Central memory CD8-positive, alpha-beta T cell (primary cell): ENCODE data around the gene CELF4.

ENCODE experiments used
- ATAC-seq: fragments of 150-1000 bp; cut with Tn5 transposase; replicated peaks from 2 replicates; pipeline ENCODE4 v1.10.0; 2022; ENCODE audit warnings: mild to moderate bottlenecking, moderate FRiP score, moderate number of reproducible peaks; ENCODE audit not compliant: poor library complexity, severe bottlenecking; ENCODE audit errors: extremely low read depth
- DNase-seq, 2 donors: peaks; one replicate each; pipeline ENCODE4 v3.0.0; 2021; ENCODE audit warnings: low spot score in 2 of 2
- H3K27ac Mint-ChIP-seq: one replicate; pipeline ENCODE4 v1.8.0; 2022; ENCODE audit warnings: low read depth, mild to moderate bottlenecking, moderate library complexity, mixed read lengths
- H3K27me3 Mint-ChIP-seq: one replicate; pipeline ENCODE4 v1.8.0; 2022; ENCODE audit warnings: mixed read lengths
- H3K36me3 Mint-ChIP-seq: one replicate; pipeline ENCODE4 v1.8.0; 2022; ENCODE audit warnings: mild to moderate bottlenecking, moderate library complexity, mixed read lengths; ENCODE audit not compliant: insufficient read depth
- H3K4me1 Mint-ChIP-seq: one replicate; pipeline ENCODE4 v1.8.0; 2022; ENCODE audit warnings: mixed read lengths
- H3K4me3 Mint-ChIP-seq: one replicate; pipeline ENCODE4 v1.8.0; 2022; ENCODE audit warnings: mild to moderate bottlenecking, moderate library complexity, mixed read lengths
- H3K9me3 Mint-ChIP-seq: one replicate; pipeline ENCODE4 v1.8.0; 2022; ENCODE audit warnings: mixed read lengths

Gene CELF4

GRCh38 chr18:37539236-37539635 lies 26.4 kb downstream of the CELF4 start:
- H3K27ac Mint-ChIP-seq, result no peak overlapping the region
- H3K4me1 Mint-ChIP-seq, result peaks cover 7% of the 10 kb centered on the region
- H3K4me3 Mint-ChIP-seq, result no peak overlapping the region
- H3K27me3 Mint-ChIP-seq, result peaks cover 62% of the 10 kb centered on the region
- no peak for ATAC-seq
- no peak for DNase-seq
- no peaks in the 10 kb centered on the region for H3K9me3 Mint-ChIP-seq
- H3K36me3 Mint-ChIP-seq, result no peaks in the 10 kb centered on the region

- H3K27me3 Mint-ChIP-seq, result peaks cover 65% of the 10 kb centered on the region
- H3K9me3 Mint-ChIP-seq, result no peaks in the 10 kb centered on the region
Measured at GRCh38 chr18:37538526-37539205, 26.9 kb downstream of the CELF4 start.

GRCh38 chr18:37537868-37538525 lies 27.6 kb downstream of the CELF4 start:
- no peaks in the 10 kb centered on the region for H3K9me3 Mint-ChIP-seq
- peaks cover 68% of the 10 kb centered on the region for H3K27me3 Mint-ChIP-seq
- H3K27ac Mint-ChIP-seq, result no peak overlapping the region
- no peaks in the 10 kb centered on the region for H3K36me3 Mint-ChIP-seq
- no peak overlapping the region for H3K4me3 Mint-ChIP-seq
- H3K4me1 Mint-ChIP-seq, result peaks cover 7% of the 10 kb centered on the region
- DNase-seq (no peak), ATAC-seq (no peak)

More at GRCh38 chr18:37538526-37539205, 26.9 kb downstream of the CELF4 start:
- no peak for ATAC-seq
- Mint-ChIP-seq H3K27ac (no peak overlapping the region), H3K4me1 (peaks cover 7% of the 10 kb centered on the region), H3K4me3 (no peak overlapping the region), H3K36me3 (no peaks in the 10 kb centered on the region)
- DNase-seq, result no peak

- no peak for ATAC-seq
- peaks cover 58% of the 10 kb centered on the region for H3K27me3 Mint-ChIP-seq
Measured at GRCh38 chr18:37536656-37537055, 28.9 kb downstream of the CELF4 start.

GRCh38 chr18:37535968-37536367 lies 29.6 kb downstream of the CELF4 start:
- Mint-ChIP-seq H3K27ac (no peak overlapping the region), H3K4me3 (no peak overlapping the region), H3K9me3 (no peaks in the 10 kb centered on the region), H3K36me3 (no peaks in the 10 kb centered on the region), H3K27me3 (peaks cover 51% of the 10 kb centered on the region), H3K4me1 (peaks cover 7% of the 10 kb centered on the region)
- DNase-seq (no peak), ATAC-seq (no peak)

More at GRCh38 chr18:37536656-37537055, 28.9 kb downstream of the CELF4 start:
- no peak overlapping the region for H3K27ac Mint-ChIP-seq
- H3K4me1 Mint-ChIP-seq, result peaks cover 7% of the 10 kb centered on the region
- DNase-seq, result no peak
- no peaks in the 10 kb centered on the region for H3K36me3 Mint-ChIP-seq
- no peak overlapping the region for H3K4me3 Mint-ChIP-seq
- H3K9me3 Mint-ChIP-seq, result no peaks in the 10 kb centered on the region

GRCh38 chr18:37534627-37535026 lies 31.0 kb downstream of the CELF4 start:
- no peak overlapping the region for H3K27ac Mint-ChIP-seq
- no peaks in the 10 kb centered on the region for H3K9me3 Mint-ChIP-seq
- no peaks in the 10 kb centered on the region for H3K36me3 Mint-ChIP-seq
- peaks cover 38% of the 10 kb centered on the region for H3K27me3 Mint-ChIP-seq
- ATAC-seq, result no peak
- H3K4me1 Mint-ChIP-seq, result peaks cover 7% of the 10 kb centered on the region
- no peak for DNase-seq
- no peak overlapping the region for H3K4me3 Mint-ChIP-seq

- DNase-seq, result no peak
- no peaks in the 10 kb centered on the region for H3K36me3 Mint-ChIP-seq
- peaks cover 37% of the 10 kb centered on the region for H3K27me3 Mint-ChIP-seq
- peaks cover 7% of the 10 kb centered on the region for H3K4me1 Mint-ChIP-seq
- no peak overlapping the region for H3K27ac Mint-ChIP-seq
- no peaks in the 10 kb centered on the region for H3K9me3 Mint-ChIP-seq
- no peak overlapping the region for H3K4me3 Mint-ChIP-seq
- no peak for ATAC-seq
Measured at GRCh38 chr18:37533647-37534584, 31.7 kb downstream of the CELF4 start.

- no peak overlapping the region for H3K4me3 Mint-ChIP-seq
- no peaks in the 10 kb centered on the region for H3K36me3 Mint-ChIP-seq
- peaks cover 36% of the 10 kb centered on the region for H3K27me3 Mint-ChIP-seq
- no peaks in the 10 kb centered on the region for H3K9me3 Mint-ChIP-seq
- ATAC-seq, result no peak
- DNase-seq, result no peak
- H3K27ac Mint-ChIP-seq, result no peak overlapping the region
- peaks cover under 1% of the 10 kb centered on the region for H3K4me1 Mint-ChIP-seq
Measured at GRCh38 chr18:37532917-37533316, 32.7 kb downstream of the CELF4 start.

GRCh38 chr18:37529863-37530262 lies 35.7 kb downstream of the CELF4 start:
- no peak for ATAC-seq
- Mint-ChIP-seq H3K27ac (no peak overlapping the region), H3K4me1 (no peaks in the 10 kb centered on the region), H3K27me3 (peaks cover 57% of the 10 kb centered on the region), H3K9me3 (no peaks in the 10 kb centered on the region), H3K4me3 (no peak overlapping the region), H3K36me3 (no peaks in the 10 kb centered on the region)
- no peak for DNase-seq

- ATAC-seq (no peak), DNase-seq (no peak)
- H3K27ac Mint-ChIP-seq, result no peak overlapping the region
- H3K4me1 Mint-ChIP-seq, result no peaks in the 10 kb centered on the region
- H3K36me3 Mint-ChIP-seq, result no peaks in the 10 kb centered on the region
- peaks cover 62% of the 10 kb centered on the region for H3K27me3 Mint-ChIP-seq
- H3K9me3 Mint-ChIP-seq, result no peaks in the 10 kb centered on the region
- H3K4me3 Mint-ChIP-seq, result no peak overlapping the region
Measured at GRCh38 chr18:37529296-37529695, 36.3 kb downstream of the CELF4 start.

GRCh38 chr18:37527395-37527794 lies 38.2 kb downstream of the CELF4 start:
- no peaks in the 10 kb centered on the region for H3K36me3 Mint-ChIP-seq
- H3K27me3 Mint-ChIP-seq, result peaks cover 70% of the 10 kb centered on the region
- no peaks in the 10 kb centered on the region for H3K4me1 Mint-ChIP-seq
- DNase-seq, result no peak
- no peaks in the 10 kb centered on the region for H3K9me3 Mint-ChIP-seq
- no peak for ATAC-seq
- no peak overlapping the region for H3K4me3 Mint-ChIP-seq
- no peak overlapping the region for H3K27ac Mint-ChIP-seq

GRCh38 chr18:37525262-37525585 lies 40.4 kb downstream of the CELF4 start:
- peaks cover 73% of the 10 kb centered on the region for H3K27me3 Mint-ChIP-seq
- no peak for DNase-seq
- no peak for ATAC-seq
- no peak overlapping the region for H3K4me3 Mint-ChIP-seq
- no peaks in the 10 kb centered on the region for H3K9me3 Mint-ChIP-seq
- no peaks in the 10 kb centered on the region for H3K36me3 Mint-ChIP-seq
- no peaks in the 10 kb centered on the region for H3K4me1 Mint-ChIP-seq
- no peak overlapping the region for H3K27ac Mint-ChIP-seq
